Activated CD4-positive, alpha-beta T cell treated with anti-CD3 and anti-CD28 coated beads, Interleukin-2, amount 50 U/mL, for 4 hours (primary cell): ENCODE results near the gene GNPTAB.
"Not testable (repeated sequence)": the region's sequence is repeated elsewhere in the genome, so short reads cannot be mapped to it uniquely, and the experiment has no call there.

Experiments
- DNase-seq, 2 experiments: peaks; one replicate each; pipeline ENCODE4 v3.0.0-alpha.2; 2020

Gene GNPTAB

GRCh38 chr12:101830367-101831325, at the start of gene GNPTAB:
TSS of gene GNPTAB (minus strand) at chr12:101830959. CDS start at chr12:101830675, 284 bp downstream.
- peak; percentile 94 for DNase-seq

DNA sequence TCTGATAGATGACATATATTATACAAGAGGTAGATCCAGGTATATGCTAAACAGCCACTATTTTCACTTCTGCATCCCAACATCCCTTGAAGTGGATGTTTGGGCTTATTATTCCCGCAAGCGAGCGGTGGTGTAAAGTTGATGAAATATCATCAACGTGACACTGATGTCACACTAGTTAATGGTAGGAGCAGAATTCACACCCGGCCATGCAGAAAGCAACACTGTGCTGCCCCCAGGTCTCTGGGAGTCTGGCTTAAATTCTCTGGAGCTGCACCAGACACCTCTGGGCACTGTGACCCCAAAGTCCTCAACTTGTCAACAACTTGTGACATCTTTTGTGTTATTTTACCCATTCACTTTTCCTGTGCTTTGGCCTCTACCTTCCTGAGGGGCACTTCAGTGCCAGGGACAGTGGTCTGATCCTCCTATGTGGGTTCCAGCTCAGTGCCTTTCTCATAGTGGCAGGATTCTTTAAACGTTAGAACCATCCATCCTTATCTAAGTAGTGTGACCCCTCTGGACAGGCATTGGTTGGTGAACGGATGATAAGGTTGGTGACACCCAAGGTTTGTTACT, 47.6 kb upstream of the GNPTAB start:
- DNase-seq = no peak

GRCh38 chr12:101877806-101878242, 47.1 kb upstream of the GNPTAB start:
- peak in 1 of 2 experiments; percentile 2 for DNase-seq

DNA sequence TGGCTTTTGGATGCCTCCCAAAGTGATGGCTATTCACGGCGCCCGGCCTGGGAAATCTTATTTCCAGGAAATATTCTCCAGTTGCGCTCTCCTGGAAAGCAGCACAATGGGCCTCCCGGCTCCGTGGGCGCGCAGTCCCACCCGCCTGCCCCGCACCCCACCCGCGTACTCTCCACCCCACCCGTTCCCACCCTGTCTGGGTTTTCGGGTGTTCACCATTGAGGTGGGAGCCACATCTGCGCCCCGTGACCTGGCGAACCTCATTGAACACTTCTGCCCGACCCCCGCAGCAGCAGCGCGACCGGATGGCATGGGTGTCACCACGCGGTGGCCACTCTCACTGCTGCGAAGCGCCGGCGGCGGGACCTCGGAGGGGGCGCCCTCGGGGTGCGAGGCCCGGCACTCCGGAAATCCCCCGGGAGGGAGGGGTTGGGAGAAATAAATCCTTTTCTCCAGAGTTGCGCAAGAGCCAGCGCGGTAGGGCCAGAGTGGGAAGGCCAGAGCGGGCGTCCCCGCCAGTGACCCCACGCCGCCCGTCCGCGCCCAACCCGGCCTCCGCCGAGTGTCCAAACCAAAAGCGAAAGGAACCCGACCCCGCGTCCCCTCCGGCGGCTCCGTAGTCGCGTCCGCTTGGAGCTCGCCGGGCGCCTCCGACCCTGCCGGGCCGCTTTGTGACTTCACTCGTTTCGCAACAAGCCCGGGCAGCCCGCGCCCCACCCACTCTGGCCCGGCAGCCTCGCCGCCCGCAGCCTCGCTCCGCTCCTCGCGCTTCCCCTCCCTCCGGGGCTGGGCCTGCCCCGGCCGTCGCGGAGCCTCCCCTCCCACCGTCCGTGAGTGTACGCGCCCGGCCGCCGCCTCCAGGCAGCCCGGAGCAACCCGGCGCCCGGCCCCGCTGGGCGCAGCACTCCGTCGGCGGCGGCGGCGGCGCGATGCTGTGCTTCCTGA, 46.4 kb upstream of the GNPTAB start, which contains the start of gene DRAM1:
Gene DRAM1 (plus strand): TSS at position 720 of the 945 bp plus-strand sequence. CDS start 210 bp downstream, at position 930.
- DNase-seq = peak; percentile 53 to 63

DNA sequence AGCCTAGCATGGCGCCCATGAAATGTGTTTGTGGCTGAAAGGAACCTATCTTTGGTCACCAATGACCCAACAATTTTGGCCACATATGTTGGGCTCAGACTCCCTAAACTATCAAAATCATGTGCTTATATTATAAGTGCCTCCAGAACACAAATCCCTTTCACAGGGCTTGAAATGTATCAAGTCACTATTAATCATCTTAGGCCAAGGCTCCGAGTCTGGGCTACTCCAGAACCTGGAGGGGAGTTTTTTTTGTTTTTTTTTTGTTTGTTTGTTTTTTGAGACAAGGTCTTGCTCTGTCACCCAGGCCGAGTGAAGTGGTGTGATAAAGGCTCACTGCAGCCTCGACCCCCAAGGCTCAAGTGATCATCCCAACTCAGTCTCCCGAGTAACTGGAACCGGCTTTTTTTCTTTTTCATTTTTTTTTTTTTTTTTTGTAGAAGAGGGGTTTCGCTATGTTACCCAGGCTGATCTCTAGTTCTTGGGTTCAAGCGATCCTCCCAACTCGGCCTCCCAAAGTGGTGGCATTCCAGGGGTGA, 45.6 kb upstream of the GNPTAB start:
- no peak for DNase-seq

DNA sequence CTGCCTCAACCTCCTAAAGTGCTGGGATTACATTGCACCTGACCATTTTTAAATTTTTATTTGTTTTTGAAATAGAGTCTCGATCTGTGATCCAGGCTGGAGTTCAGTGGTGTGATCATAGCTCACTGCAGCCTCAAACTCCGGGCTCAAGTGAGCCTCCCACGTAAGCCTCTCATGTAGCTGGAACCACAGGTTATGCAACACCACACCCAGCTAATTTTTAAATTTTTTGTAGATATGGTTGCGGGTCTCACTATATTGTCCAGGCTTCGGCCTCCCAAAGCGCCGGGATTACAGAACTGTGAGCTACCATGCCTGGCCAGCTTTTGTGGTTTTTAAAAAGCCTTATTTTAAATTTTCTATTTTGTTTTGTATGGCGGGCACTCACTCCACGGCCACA, 44.4 kb upstream of the GNPTAB start:
- no peak for DNase-seq

DNA sequence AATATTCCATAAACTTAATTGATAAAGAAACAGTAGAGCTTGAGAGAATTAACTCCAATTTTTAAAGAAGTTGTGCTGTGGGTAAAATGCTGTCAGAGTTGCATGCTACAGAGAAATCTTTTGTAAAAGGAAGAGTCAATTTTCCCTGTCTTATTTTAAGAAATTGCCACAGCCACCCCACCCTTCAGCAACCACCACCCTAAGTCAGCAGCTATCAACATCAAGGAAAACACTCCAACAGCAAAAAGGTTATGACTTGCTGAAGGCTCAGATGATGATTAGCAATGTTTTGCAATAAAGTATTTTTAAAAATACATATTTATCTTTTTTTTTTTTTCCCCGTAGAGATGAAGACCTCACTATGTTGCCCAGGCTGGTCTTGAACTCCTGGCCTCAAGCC, 40.2 kb upstream of the GNPTAB start:
- no peak for DNase-seq

GRCh38 chr12:101867619-101868018, 36.9 kb upstream of the GNPTAB start:
- not testable (repeated sequence) for DNase-seq

GRCh38 chr12:101866615-101867373, 36.0 kb upstream of the GNPTAB start:
- DNase-seq = no peak

GRCh38 chr12:101863981-101864380, 33.2 kb upstream of the GNPTAB start:
- DNase-seq = no peak

DNA sequence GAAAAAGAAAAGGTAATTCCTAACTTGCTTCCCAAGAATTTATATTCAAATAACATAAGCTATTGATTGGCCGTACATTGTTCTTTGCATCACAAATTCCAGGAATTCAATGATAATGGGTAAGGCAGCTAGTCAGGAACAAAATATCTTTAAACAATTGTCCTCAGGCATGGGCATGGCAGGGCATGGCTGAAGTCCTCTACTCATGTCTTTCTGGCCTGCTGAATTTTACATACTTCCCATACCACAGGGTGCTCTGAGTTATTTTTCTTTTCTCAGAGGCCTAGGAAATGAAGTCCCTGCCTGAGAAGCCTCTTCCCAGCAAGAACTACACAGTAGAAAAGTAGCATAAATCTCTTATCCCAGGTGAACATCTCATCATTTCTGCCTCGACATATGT, 31.5 kb upstream of the GNPTAB start:
- DNase-seq = no peak

DNA sequence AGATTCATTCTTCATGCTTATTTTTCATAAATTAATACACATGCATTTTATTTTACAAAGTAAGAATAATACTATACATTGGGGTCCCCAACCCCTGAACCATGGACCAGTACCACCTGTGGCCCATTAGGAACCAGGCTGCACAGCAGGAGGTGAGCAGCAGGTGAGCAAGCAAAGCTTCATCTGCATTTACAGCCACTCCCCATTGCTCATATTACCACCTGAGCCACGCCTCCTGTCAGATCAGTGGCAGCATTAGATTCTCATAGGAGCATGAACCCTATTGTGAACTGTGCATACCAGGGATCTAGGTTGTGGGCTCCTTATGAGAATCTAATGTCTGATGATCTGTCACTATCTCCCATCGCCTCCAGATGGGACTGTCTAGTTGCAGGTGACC, 30.9 kb upstream of the GNPTAB start:
- not testable (repeated sequence) for DNase-seq

DNA sequence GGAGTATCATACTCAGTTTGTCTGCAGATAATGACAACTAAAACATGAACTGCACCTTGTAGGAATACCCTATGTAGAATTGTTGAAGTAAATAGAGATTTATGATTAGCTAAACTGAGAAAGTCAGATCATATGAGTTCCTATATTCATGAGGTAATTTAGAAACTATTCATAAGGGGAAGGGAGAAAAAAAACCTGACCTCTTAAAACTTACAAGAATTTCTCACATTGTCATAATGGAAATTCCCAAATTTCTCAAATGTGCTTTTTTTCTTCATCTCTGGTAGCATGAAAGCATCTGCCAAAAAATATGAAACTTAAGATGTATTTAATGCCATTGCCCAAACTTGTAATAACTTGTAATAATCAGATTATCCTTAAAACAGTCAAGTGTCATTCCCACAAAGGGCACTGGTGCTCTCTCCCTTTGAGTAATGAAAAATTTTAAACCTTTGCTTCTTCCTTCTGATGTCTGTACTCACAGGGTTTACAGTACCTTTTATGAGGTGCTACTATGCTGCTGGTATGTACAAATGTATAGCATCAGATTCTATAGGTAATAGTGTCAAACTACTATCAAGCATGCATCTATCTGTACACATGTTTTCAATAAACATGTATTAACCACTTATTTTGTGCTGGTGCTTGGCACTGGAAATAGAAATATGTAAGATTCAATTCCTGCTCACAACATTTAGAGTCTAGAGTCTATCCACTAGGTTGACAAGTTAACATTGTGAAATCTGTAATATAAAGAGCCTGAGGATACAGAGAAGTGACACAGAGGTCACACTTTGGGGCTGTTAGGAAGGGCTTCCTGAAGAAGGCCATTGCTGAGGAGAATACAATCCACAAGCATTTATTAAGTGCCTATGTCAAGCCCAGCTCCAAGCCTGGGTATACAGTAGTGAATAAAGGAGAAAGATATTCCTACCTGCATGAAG, 29.2 kb upstream of the GNPTAB start:
- no peak for DNase-seq

DNA sequence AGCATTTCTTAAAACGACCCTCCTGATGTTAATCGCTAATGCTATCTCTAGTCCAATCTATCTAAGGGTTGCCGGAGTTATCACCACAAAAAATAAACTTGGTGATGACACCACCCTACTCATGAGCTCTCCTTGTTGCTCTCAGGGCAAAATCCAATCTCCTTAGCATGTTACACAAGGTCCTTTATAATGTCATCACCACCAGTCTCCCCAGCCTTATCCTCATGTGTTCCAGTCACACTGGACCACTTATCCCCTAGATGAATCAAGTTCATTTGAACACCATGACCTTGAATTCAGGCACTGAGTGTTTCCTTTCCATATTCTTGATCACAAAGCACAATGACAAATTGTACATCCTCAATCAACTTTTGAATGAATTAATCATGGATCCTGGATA, 27.6 kb upstream of the GNPTAB start:
- DNase-seq = no peak

DNA sequence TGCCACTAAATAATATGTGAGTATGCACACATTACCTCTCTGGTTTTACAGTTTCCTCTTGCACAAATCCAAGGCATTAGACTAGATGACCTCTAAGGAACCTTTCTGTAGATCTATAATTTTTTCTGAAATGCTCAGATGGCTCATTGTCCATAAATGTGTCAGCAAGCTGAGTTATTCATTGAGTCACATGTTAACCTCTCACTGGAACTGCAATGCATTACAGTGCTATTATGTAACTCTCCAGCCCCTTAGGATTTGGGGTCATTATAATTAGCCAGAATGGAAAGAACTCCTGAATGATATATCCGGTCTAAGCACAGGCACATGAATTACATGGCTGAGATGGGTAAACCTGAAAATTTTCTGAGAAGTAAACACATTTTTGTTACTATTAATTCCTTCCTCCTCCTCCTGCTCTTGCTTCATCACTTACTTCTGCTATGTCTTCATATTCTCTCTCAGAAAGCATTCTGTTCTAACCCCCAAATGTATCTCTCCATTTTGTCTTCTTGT, 26.3 kb upstream of the GNPTAB start:
- DNase-seq = no peak

DNA sequence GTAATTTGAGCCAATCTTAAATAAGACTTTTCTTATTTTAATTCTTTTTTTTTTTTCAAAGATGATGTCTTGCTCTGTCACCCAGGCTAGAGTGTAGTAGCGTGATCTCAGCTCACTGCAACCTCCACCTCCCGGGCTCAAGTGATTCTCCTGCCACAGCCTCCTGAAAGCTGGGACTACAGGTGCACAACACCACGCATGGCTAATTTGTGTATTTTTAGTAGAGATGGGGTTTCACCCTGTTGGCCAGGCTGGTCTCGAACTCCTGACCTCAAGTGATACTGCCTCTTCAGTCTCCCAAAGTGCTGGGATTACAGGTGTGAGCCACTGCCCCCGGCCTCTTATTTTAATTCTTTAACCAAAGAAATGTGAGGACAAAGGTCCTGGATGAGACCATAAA, 25.9 kb upstream of the GNPTAB start:
- not testable (repeated sequence) for DNase-seq

- no peak for DNase-seq
These were observed 25.2 kb upstream of the GNPTAB start for GRCh38 chr12:101855976-101856375.

GRCh38 chr12:101855364-101855884, 24.7 kb upstream of the GNPTAB start:
- no peak for DNase-seq

DNA sequence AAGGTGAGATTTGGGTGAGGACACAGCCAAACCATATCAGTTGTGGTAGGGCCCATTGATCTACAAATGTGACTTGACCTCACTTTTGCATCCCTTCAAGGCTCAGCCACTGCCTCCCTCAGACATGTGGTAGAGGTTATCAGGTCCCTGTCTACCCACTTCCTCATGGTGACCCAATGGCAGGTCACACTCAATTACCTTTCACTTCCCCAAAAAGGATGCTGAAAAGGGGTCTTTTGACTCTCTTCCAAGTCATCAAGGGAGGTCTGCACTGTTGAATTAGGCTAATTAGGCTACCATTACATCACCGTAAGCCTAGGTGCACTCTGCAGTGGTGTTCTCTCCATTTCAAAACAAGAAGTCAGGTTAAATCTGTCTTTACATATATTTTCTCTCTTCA, 24.0 kb upstream of the GNPTAB start:
- DNase-seq = no peak

GRCh38 chr12:101852998-101853397, 22.2 kb upstream of the GNPTAB start:
- no peak for DNase-seq
